Neural cell (in vitro differentiated cells): ENCODE data around the gene SNX33.

Experiments
- CTCF ChIP-seq: fragments of 450-650 bp; IDR thresholded peaks from 2 replicates; pipeline ENCODE4 v1.5.1; 2014; ENCODE audit warnings: antibody characterized with exemption, mild to moderate bottlenecking, moderate library complexity; ENCODE audit not compliant: poor library complexity, severe bottlenecking
- EP300 ChIP-seq: fragments of 450-650 bp; conservative IDR thresholded peaks from 2 replicates; pipeline ENCODE4 v1.6.1; 2014; ENCODE audit warnings: antibody characterized with exemption, mild to moderate bottlenecking, moderate library complexity; ENCODE audit not compliant: poor library complexity, severe bottlenecking
- EZH2 ChIP-seq: fragments of 200-600, 300-800 bp; shearing (Covaris generic), sonication (generic); IDR thresholded peaks from 2 replicates; pipeline ENCODE4 v1.6.1; 2014; ENCODE audit warnings: antibody characterized with exemption, low read length, borderline replicate concordance, mild to moderate bottlenecking; ENCODE audit not compliant: insufficient read depth, poor library complexity, severe bottlenecking
- POLR2AphosphoS5 ChIP-seq: IDR thresholded peaks from 2 replicates; pipeline ENCODE4 v1.6.1; 2012
- RAD21 ChIP-seq: fragments of 450-650 bp; conservative IDR thresholded peaks from 2 replicates; pipeline ENCODE4 v1.6.1; 2014; ENCODE audit warnings: antibody characterized with exemption, mild to moderate bottlenecking, moderate library complexity

- TF ChIP-seq CTCF (no peak), RAD21 (no peak), POLR2AphosphoS5 (no peak), EZH2 (no peak), EP300 (no peak)
These were observed 8.6 kb downstream of the SNX33 start for GRCh38 chr15:75656331-75656730.
